Stimulated activated memory B cell treated with anti-CD40 and anti-IgM and Interleukin-4, amounts not matched to agents 10 μg/mL and 1 μg/mL and 100 μg/mL, for 72 hours (primary cell): ENCODE results near the gene HTT.

Source experiments
- ATAC-seq: fragments of 150-1000 bp; cut with Tn5 transposase; 2 replicates; pipeline ENCODE4 v1.10.0; 2021
- H3K27ac Mint-ChIP-seq: one replicate; pipeline ENCODE4 v1.8.0; 2022; ENCODE audit warnings: mild to moderate bottlenecking, mixed read lengths
- H3K27me3 Mint-ChIP-seq: one replicate; pipeline ENCODE4 v1.8.0; 2022; ENCODE audit warnings: mixed read lengths
- H3K36me3 Mint-ChIP-seq: one replicate; pipeline ENCODE4 v1.8.0; 2022; ENCODE audit warnings: mixed read lengths
- H3K4me1 Mint-ChIP-seq: one replicate; pipeline ENCODE4 v1.8.0; 2022; ENCODE audit warnings: mixed read lengths
- H3K4me3 Mint-ChIP-seq: one replicate; pipeline ENCODE4 v1.8.0; 2022; ENCODE audit warnings: mild to moderate bottlenecking, moderate library complexity, mixed read lengths
- H3K9me3 Mint-ChIP-seq: one replicate; pipeline ENCODE4 v1.8.0; 2022; ENCODE audit warnings: mixed read lengths

Gene HTT

GRCh38 chr4:3074078-3074845 lies at the start of gene HTT, which contains the start of gene HTT-AS:
Gene HTT, plus strand, starts transcription at chr4:3074681. Its CDS starts 145 bp downstream, at chr4:3074826.
Gene HTT-AS, minus strand, starts transcription at chr4:3074538.
- Mint-ChIP-seq H3K9me3 (no peaks in the 10 kb centered on the region), H3K36me3 (peaks cover 26% of the 10 kb centered on the region), H3K27ac (peak within 1 kb of the TSS; percentile 84), H3K27me3 (no peaks in the 10 kb centered on the region), H3K4me1 (peaks cover 42% of the 10 kb centered on the region), H3K4me3 (peak within 1 kb of the TSS; percentile 93)
- ATAC-seq, result peak; percentile 91

GRCh38 chr4:3025881-3026280 lies 48.6 kb upstream of the HTT start:
- H3K9me3 Mint-ChIP-seq, result peaks cover 9% of the 10 kb centered on the region
- H3K4me1 Mint-ChIP-seq, result no peaks in the 10 kb centered on the region
- ATAC-seq, result no peak
- H3K36me3 Mint-ChIP-seq, result peaks cover 9% of the 10 kb centered on the region
- H3K4me3 Mint-ChIP-seq, result no peak overlapping the region
- H3K27ac Mint-ChIP-seq, result no peak overlapping the region
- H3K27me3 Mint-ChIP-seq, result peaks cover 46% of the 10 kb centered on the region

- Mint-ChIP-seq H3K27me3 (peaks cover 44% of the 10 kb centered on the region), H3K4me3 (no peak overlapping the region), H3K27ac (no peak overlapping the region), H3K4me1 (no peaks in the 10 kb centered on the region), H3K9me3 (peaks cover 9% of the 10 kb centered on the region), H3K36me3 (peaks cover 9% of the 10 kb centered on the region)
- no peak for ATAC-seq
These were observed 47.9 kb upstream of the HTT start for GRCh38 chr4:3026540-3026939.

- Mint-ChIP-seq H3K36me3 (no peaks in the 10 kb centered on the region), H3K4me1 (no peaks in the 10 kb centered on the region), H3K9me3 (no peaks in the 10 kb centered on the region), H3K27me3 (peaks cover 15% of the 10 kb centered on the region), H3K4me3 (no peak overlapping the region), H3K27ac (no peak overlapping the region)
- ATAC-seq, result no peak
These were observed 45.0 kb upstream of the HTT start for GRCh38 chr4:3029464-3029863.

- no peak for ATAC-seq
- Mint-ChIP-seq H3K4me3 (no peak overlapping the region), H3K27ac (no peak overlapping the region), H3K4me1 (peaks cover 1% of the 10 kb centered on the region), H3K27me3 (peaks cover 14% of the 10 kb centered on the region), H3K36me3 (no peaks in the 10 kb centered on the region), H3K9me3 (no peaks in the 10 kb centered on the region)
These were observed 43.7 kb upstream of the HTT start for GRCh38 chr4:3030566-3031356.

GRCh38 chr4:3031357-3032082 lies 43.0 kb upstream of the HTT start:
- H3K4me3 Mint-ChIP-seq, result no peak overlapping the region
- H3K4me1 Mint-ChIP-seq, result peaks cover 8% of the 10 kb centered on the region
- H3K27me3 Mint-ChIP-seq, result peaks cover 14% of the 10 kb centered on the region
- no peak for ATAC-seq
- H3K9me3 Mint-ChIP-seq, result no peaks in the 10 kb centered on the region
- H3K27ac Mint-ChIP-seq, result no peak overlapping the region
- no peaks in the 10 kb centered on the region for H3K36me3 Mint-ChIP-seq

- ATAC-seq, result no peak
- Mint-ChIP-seq H3K36me3 (no peaks in the 10 kb centered on the region), H3K4me3 (no peak overlapping the region), H3K4me1 (peaks cover 33% of the 10 kb centered on the region), H3K27me3 (peaks cover 14% of the 10 kb centered on the region), H3K27ac (no peak overlapping the region), H3K9me3 (no peaks in the 10 kb centered on the region)
These were observed 40.2 kb upstream of the HTT start for GRCh38 chr4:3034231-3034630.

GRCh38 chr4:3035249-3035648 lies 39.2 kb upstream of the HTT start:
- H3K4me3 Mint-ChIP-seq, result no peak overlapping the region
- ATAC-seq, result no peak

GRCh38 chr4:3035674-3036073 lies 38.8 kb upstream of the HTT start:
- Mint-ChIP-seq H3K4me1 (peaks cover 43% of the 10 kb centered on the region), H3K27me3 (peaks cover 7% of the 10 kb centered on the region), H3K27ac (no peak overlapping the region), H3K9me3 (no peaks in the 10 kb centered on the region), H3K36me3 (no peaks in the 10 kb centered on the region), H3K4me3 (no peak overlapping the region)
- ATAC-seq, result no peak

More at GRCh38 chr4:3035249-3035648, 39.2 kb upstream of the HTT start:
- peaks cover 11% of the 10 kb centered on the region for H3K27me3 Mint-ChIP-seq
- H3K36me3 Mint-ChIP-seq, result no peaks in the 10 kb centered on the region
- no peak overlapping the region for H3K27ac Mint-ChIP-seq
- peaks cover 39% of the 10 kb centered on the region for H3K4me1 Mint-ChIP-seq
- H3K9me3 Mint-ChIP-seq, result no peaks in the 10 kb centered on the region

GRCh38 chr4:3036131-3036952 lies 38.1 kb upstream of the HTT start:
- peaks cover 47% of the 10 kb centered on the region for H3K4me1 Mint-ChIP-seq
- H3K36me3 Mint-ChIP-seq, result no peaks in the 10 kb centered on the region
- no peak overlapping the region for H3K4me3 Mint-ChIP-seq
- H3K27me3 Mint-ChIP-seq, result peaks cover under 1% of the 10 kb centered on the region
- no peak for ATAC-seq
- H3K27ac Mint-ChIP-seq, result no peak overlapping the region
- no peaks in the 10 kb centered on the region for H3K9me3 Mint-ChIP-seq

- no peaks in the 10 kb centered on the region for H3K9me3 Mint-ChIP-seq
- H3K27ac Mint-ChIP-seq, result peak overlapping the region; percentile 84
- no peaks in the 10 kb centered on the region for H3K27me3 Mint-ChIP-seq
- peak overlapping the region; percentile 70 for H3K4me3 Mint-ChIP-seq
- peaks cover 5% of the 10 kb centered on the region for H3K36me3 Mint-ChIP-seq
- H3K4me1 Mint-ChIP-seq, result peaks cover 63% of the 10 kb centered on the region
- no peak for ATAC-seq
These were observed 36.5 kb upstream of the HTT start for GRCh38 chr4:3037957-3038461.

- peak overlapping the region; percentile 100 for H3K27ac Mint-ChIP-seq
- H3K27me3 Mint-ChIP-seq, result no peaks in the 10 kb centered on the region
- no peaks in the 10 kb centered on the region for H3K9me3 Mint-ChIP-seq
- peaks cover 16% of the 10 kb centered on the region for H3K36me3 Mint-ChIP-seq
- ATAC-seq, result no peak
- H3K4me3 Mint-ChIP-seq, result peak overlapping the region; percentile 93
- peaks cover 76% of the 10 kb centered on the region for H3K4me1 Mint-ChIP-seq
These were observed 34.6 kb upstream of the HTT start for GRCh38 chr4:3039706-3040366.

- H3K4me1 Mint-ChIP-seq, result peaks cover 84% of the 10 kb centered on the region
- peak overlapping the region; percentile 100 for H3K27ac Mint-ChIP-seq
These were observed 33.9 kb upstream of the HTT start for GRCh38 chr4:3040452-3041191.

More at GRCh38 chr4:3040452-3041191, 33.9 kb upstream of the HTT start:
- H3K36me3 Mint-ChIP-seq, result peaks cover 23% of the 10 kb centered on the region
- peaks cover 4% of the 10 kb centered on the region for H3K9me3 Mint-ChIP-seq
- H3K27me3 Mint-ChIP-seq, result no peaks in the 10 kb centered on the region
- H3K4me3 Mint-ChIP-seq, result peak overlapping the region; percentile 93
- peak; percentile 69 for ATAC-seq
